ENCODE measurements around the gene CLUH. TPM values are rescaled to one million over a fixed set of nuclear protein-coding genes. Genes with fewer than 3 reads are reported as not detected.

CLUH gene
- total RNA-seq, 1 experiment from 2014 or later = 42.5 TPM

- Histone ChIP-seq H3K9me3 (replicated peaks) (no peaks in the 10 kb centered on the region), H3K4me1 (no peaks in the 10 kb centered on the region), H3K27ac (no peak overlapping the region), H3K4me3 (no peak overlapping the region), H3K36me3 (no peaks in the 10 kb centered on the region), H3K27me3 (no peaks in the 10 kb centered on the region)
- DNase-seq = no peak
Observed at GRCh38 chr17:2708585-2709182, 2.9 kb downstream of the CLUH start.

- H3K4me3 ChIP-seq = no peak overlapping the region
- H3K27me3 ChIP-seq = no peaks in the 10 kb centered on the region
- no peaks in the 10 kb centered on the region for H3K36me3 ChIP-seq
- DNase-seq = peak; percentile 28 to 38
- no peaks in the 10 kb centered on the region for H3K9me3 ChIP-seq (replicated peaks)
- H3K27ac ChIP-seq = no peak overlapping the region
- no peaks in the 10 kb centered on the region for H3K4me1 ChIP-seq
Observed at GRCh38 chr17:2707721-2708584, 3.6 kb downstream of the CLUH start.

GRCh38 chr17:2706911-2707510 lies 4.6 kb downstream of the CLUH start:
- Histone ChIP-seq H3K9me3 (replicated peaks) (no peaks in the 10 kb centered on the region), H3K36me3 (no peaks in the 10 kb centered on the region), H3K27me3 (no peaks in the 10 kb centered on the region), H3K27ac (no peak overlapping the region), H3K4me3 (no peak overlapping the region), H3K4me1 (no peaks in the 10 kb centered on the region)
- no peak for DNase-seq

- no peaks in the 10 kb centered on the region for H3K4me1 ChIP-seq
- H3K4me3 ChIP-seq = no peak overlapping the region
- DNase-seq = no peak
- H3K36me3 ChIP-seq = no peaks in the 10 kb centered on the region
- H3K27ac ChIP-seq = no peak overlapping the region
- no peaks in the 10 kb centered on the region for H3K27me3 ChIP-seq
- no peaks in the 10 kb centered on the region for H3K9me3 ChIP-seq (replicated peaks)
Observed at GRCh38 chr17:2705888-2706795, 5.4 kb downstream of the CLUH start.

- no peak overlapping the region for H3K4me3 ChIP-seq
- no peaks in the 10 kb centered on the region for H3K4me1 ChIP-seq
- DNase-seq = no peak
- H3K27ac ChIP-seq = no peak overlapping the region
- H3K27me3 ChIP-seq = no peaks in the 10 kb centered on the region
- H3K36me3 ChIP-seq = no peaks in the 10 kb centered on the region
- H3K9me3 ChIP-seq (replicated peaks) = no peaks in the 10 kb centered on the region
Observed at GRCh38 chr17:2705263-2705662, 6.3 kb downstream of the CLUH start.

- H3K4me3 ChIP-seq = no peak overlapping the region
- H3K36me3 ChIP-seq = no peaks in the 10 kb centered on the region
- no peak overlapping the region for H3K27ac ChIP-seq
- no peak for DNase-seq
- no peaks in the 10 kb centered on the region for H3K9me3 ChIP-seq (replicated peaks)
- H3K4me1 ChIP-seq = no peaks in the 10 kb centered on the region
- no peaks in the 10 kb centered on the region for H3K27me3 ChIP-seq
Observed at GRCh38 chr17:2704890-2705248, 6.7 kb downstream of the CLUH start.

GRCh38 chr17:2704031-2704889 lies 7.3 kb downstream of the CLUH start:
- H3K9me3 ChIP-seq (replicated peaks) = no peaks in the 10 kb centered on the region
- 0 out of 2 replicates have a peak, but pooled peaks cover 2% of the 10 kb centered on the region for H3K36me3 ChIP-seq
- H3K27ac ChIP-seq = no peak overlapping the region
- H3K4me3 ChIP-seq = no peak overlapping the region
- no peaks in the 10 kb centered on the region for H3K27me3 ChIP-seq
- H3K4me1 ChIP-seq = no peaks in the 10 kb centered on the region
- DNase-seq = no peak

GRCh38 chr17:2703606-2704005 lies 8.0 kb downstream of the CLUH start:
- Histone ChIP-seq H3K4me3 (no peak overlapping the region), H3K27ac (no peak overlapping the region), H3K4me1 (no peaks in the 10 kb centered on the region), H3K27me3 (no peaks in the 10 kb centered on the region), H3K36me3 (0 out of 2 replicates have a peak, but pooled peaks cover 2% of the 10 kb centered on the region), H3K9me3 (replicated peaks) (no peaks in the 10 kb centered on the region)
- no peak for DNase-seq

- H3K36me3 ChIP-seq = 0 out of 2 replicates have a peak, but pooled peaks cover 2% of the 10 kb centered on the region
Observed at GRCh38 chr17:2703181-2703580, 8.4 kb downstream of the CLUH start.

GRCh38 chr17:2701996-2702741 lies 9.4 kb downstream of the CLUH start:
- Histone ChIP-seq H3K36me3 (0 out of 2 replicates have a peak, but pooled peaks cover 2% of the 10 kb centered on the region), H3K27ac (no peak overlapping the region), H3K4me3 (no peak overlapping the region), H3K4me1 (no peaks in the 10 kb centered on the region), H3K9me3 (replicated peaks) (no peaks in the 10 kb centered on the region), H3K27me3 (no peaks in the 10 kb centered on the region)
- no peak for DNase-seq

More at GRCh38 chr17:2703181-2703580, 8.4 kb downstream of the CLUH start:
- H3K27ac ChIP-seq = no peak overlapping the region
- H3K27me3 ChIP-seq = no peaks in the 10 kb centered on the region
- H3K4me1 ChIP-seq = no peaks in the 10 kb centered on the region
- H3K4me3 ChIP-seq = no peak overlapping the region
- no peak for DNase-seq
- H3K9me3 ChIP-seq (replicated peaks) = no peaks in the 10 kb centered on the region

- H3K27ac ChIP-seq = no peak overlapping the region
- no peaks in the 10 kb centered on the region for H3K4me1 ChIP-seq
- no peak overlapping the region for H3K4me3 ChIP-seq
- no peak for DNase-seq
- H3K36me3 ChIP-seq = 0 out of 2 replicates have a peak, but pooled peaks cover 2% of the 10 kb centered on the region
- H3K27me3 ChIP-seq = no peaks in the 10 kb centered on the region
- no peaks in the 10 kb centered on the region for H3K9me3 ChIP-seq (replicated peaks)
Observed at GRCh38 chr17:2701161-2701995, 10.2 kb downstream of the CLUH start.

- no peak for DNase-seq
- H3K27me3 ChIP-seq = no peaks in the 10 kb centered on the region
- H3K4me1 ChIP-seq = no peaks in the 10 kb centered on the region
- no peak overlapping the region for H3K27ac ChIP-seq
- H3K9me3 ChIP-seq (replicated peaks) = no peaks in the 10 kb centered on the region
- H3K36me3 ChIP-seq = 0 out of 2 replicates have a peak, but pooled peaks cover 2% of the 10 kb centered on the region
- no peak overlapping the region for H3K4me3 ChIP-seq
Observed at GRCh38 chr17:2700491-2701141, 10.9 kb downstream of the CLUH start.
